Psoas muscle (tissue), 8 donors: ENCODE data around the gene PRPF8. TPM values are rescaled to one million over a fixed set of nuclear protein-coding genes. Genes with fewer than 3 reads are reported as not detected.
"Not testable (repeated sequence)": the region's sequence is repeated elsewhere in the genome, so short reads cannot be mapped to it uniquely, and the experiment has no call there.

Experiments
- ATAC-seq, 4 donors: fragments of 200-7000 bp; cut with Tn5 transposase; one replicate each; pipeline ENCODE4 v1.9.1; 2020; ENCODE audit warnings: moderate library complexity in 3 of 4, mild to moderate bottlenecking in 2 of 4
- DNase-seq, 2 donors: peaks; one replicate each; pipeline ENCODE4 v3.0.0-alpha.2; 2020
- H3K27ac ChIP-seq: fragments of 200-600 bp; one replicate; pipeline ENCODE4 v1.8.0; 2022
- H3K27me3 ChIP-seq, 3 donors: fragments of 200-600 bp in 1 of 3; one replicate each; pipeline versions ENCODE4 v1.6.1 to v1.8.0; 2013 to 2022; ENCODE audit warnings: low read length in 2 of 3, mild to moderate bottlenecking in 2 of 3, moderate library complexity in 1 of 3; ENCODE audit not compliant: insufficient read depth in 3 of 3
- H3K36me3 ChIP-seq, 2 donors: fragments of 200-600 bp in 1 of 2; one replicate each; pipeline versions ENCODE4 v1.6.1 to v1.8.0; 2013 to 2022; ENCODE audit warnings: low read depth in 1 of 2, mild to moderate bottlenecking in 1 of 2, moderate library complexity in 1 of 2; ENCODE audit not compliant: insufficient read depth in 1 of 2
- H3K4me1 ChIP-seq: fragments of 200-600 bp; one replicate; pipeline ENCODE4 v1.8.0; 2022
- H3K4me3 ChIP-seq: fragments of 200-600 bp; one replicate; pipeline ENCODE4 v1.8.0; 2022; ENCODE audit warnings: mild to moderate bottlenecking
- H3K9me3 ChIP-seq: fragments of 200-600 bp; one replicate; pipeline ENCODE4 v1.8.0; 2022
- CTCF ChIP-seq: fragments of 200-600 bp; IDR thresholded peaks from one replicate; pipeline ENCODE4 v1.8.0; 2022; ENCODE audit warnings: antibody characterized with exemption
- WGBS, 3 donors: extraction: QIAGEN DNeasy Blood & Tissue Kit; methylation state at CpG; one replicate each; pipeline versions ENCODE4 v1.1.6 to v1.1.7; 2013; 5-methylcytosine and 5-hydroxymethylcytosine counted together
- intact Hi-C, 2 donors: fragments of 100-400 bp; cut with DNase I; formaldehyde crosslinking; loops; one replicate each; pipeline versions ENCODE4 v1.11.0 to v1.14.2; 2022
- polyA plus RNA-seq, 3 donors: library from polyadenylated mRNA; stranded (reverse); fragments of 200-250 nt; gene quantifications; one replicate each; pipeline ENCODE4 v1.2.3, GENCODE V29; 2013
- total RNA-seq, 4 donors: library from RNA; stranded (reverse); fragmentation: NEBNext Ultra II Directional in 2 of 4; extraction: Animal tissue kit (Norgen Biotek cat#: 25700) in 2 of 4; gene quantifications; one replicate each; pipeline versions ENCODE4 v1.2.1 to v1.2.4, GENCODE V29; 2021 to 2023
- donor health status: healthy with polysubstance abuse.
- donor health status: DM: no; HTN: no; CAD: no; lungs with moderate emphysema.
- donor health status: Bipolar disorder and iron deficiency.
- donor health status: healthy.
- donor health status: DM: yes; HTN: yes; CAD: no.
- donor health status: DM: no; HTN: no; CAD: no.
- donor health status: DM: no; HTN: no; CAD: no.
- donor health status: DM: yes; HTN: yes; CAD: no.

Gene PRPF8
- total and polyA plus RNA-seq, 7 donors: 84.8 to 305 (median 218) TPM

- no peak for TF ChIP-seq CTCF
- no peak for DNase-seq
- H3K4me3 ChIP-seq: peak overlapping the region; percentile 78
- peak overlapping the region; percentile 88 for H3K27ac ChIP-seq
- H3K4me1 ChIP-seq: peaks cover 23% of the 10 kb centered on the region
- H3K9me3 ChIP-seq: no peaks in the 10 kb centered on the region
- intact Hi-C loops: no loop called here
- H3K27me3 ChIP-seq: no peaks in the 10 kb centered on the region
- no peak for ATAC-seq
- peaks cover 21 to 52% of the 10 kb centered on the region in 2 donors for H3K36me3 ChIP-seq
- WGBS, 3 donors: 57 to 78% (median 76%) methylated on average over 5 of the region's 5 CpGs
These were observed 1.2 kb downstream of the PRPF8 start for GRCh38 chr17:1683459-1683858.

- DNase-seq: peak in 1 of 2 donors; percentile 41
- intact Hi-C loops: loop anchor here in 1 of 2 donors (5.0 kb wide), 1 partner anchor 36 kb away; the partner anchor contains the start of gene TLCD2
- H3K4me1 ChIP-seq: no peaks in the 10 kb centered on the region
- H3K27ac ChIP-seq: no peak overlapping the region
- H3K27me3 ChIP-seq: no peaks in the 10 kb centered on the region
- TF ChIP-seq CTCF: no peak
- WGBS, 3 donors: 86 to 93% (median 89%) methylated on average over 13 of the region's 13 CpGs
- H3K9me3 ChIP-seq: no peaks in the 10 kb centered on the region
- H3K4me3 ChIP-seq: no peak overlapping the region
- H3K36me3 ChIP-seq: peaks cover 34 to 100% of the 10 kb centered on the region in 2 donors
- ATAC-seq: no peak
These were observed 8.3 kb downstream of the PRPF8 start for GRCh38 chr17:1676401-1676800.

GRCh38 chr17:1673041-1673785 is 11.5 kb downstream of the PRPF8 start:
- intact Hi-C loops: no loop called here
- 77 to 90% (median 83%) methylated on average over 26 of the region's 26 CpGs for WGBS, 3 donors
- no peaks in the 10 kb centered on the region for H3K27me3 ChIP-seq
- H3K27ac ChIP-seq: no peak overlapping the region
- H3K9me3 ChIP-seq: no peaks in the 10 kb centered on the region
- H3K4me3 ChIP-seq: no peak overlapping the region
- TF ChIP-seq CTCF: no peak
- DNase-seq (peak in 1 of 2 donors; percentile 32), ATAC-seq (no peak)
- H3K36me3 ChIP-seq: peaks cover 29 to 98% of the 10 kb centered on the region in 2 donors
- peaks cover 10% of the 10 kb centered on the region for H3K4me1 ChIP-seq

GRCh38 chr17:1663934-1664333 is 20.7 kb downstream of the PRPF8 start:
- peaks cover 22 to 99% of the 10 kb centered on the region in 2 donors for H3K36me3 ChIP-seq
- not testable (repeated sequence) for ATAC-seq, H3K4me3 ChIP-seq, DNase-seq, H3K4me1 ChIP-seq, H3K27me3 ChIP-seq, H3K9me3 ChIP-seq
- intact Hi-C loops: loop anchor here in 1 of 2 donors (10.0 kb wide), 2 partner anchors 361 to 651 kb away; partner anchors contain the start of gene RTN4RL1
- H3K27ac ChIP-seq: peak overlapping the region; percentile 27
- 83 to 89% (median 88%) methylated on average over 5 of the region's 5 CpGs for WGBS, 3 donors

GRCh38 chr17:1661045-1661444 is 23.6 kb downstream of the PRPF8 start:
- no peak overlapping the region for H3K27ac ChIP-seq
- intact Hi-C loops: loop anchor here in 1 of 2 donors (10.0 kb wide), 2 partner anchors 364 to 654 kb away; partner anchors contain the start of gene RTN4RL1
- 93 to 97% (median 93%) methylated on average over 12 of the region's 12 CpGs for WGBS, 3 donors
- H3K27me3 ChIP-seq: no peaks in the 10 kb centered on the region
- DNase-seq: no peak
- no peak overlapping the region for H3K4me3 ChIP-seq
- no peaks in the 10 kb centered on the region for H3K9me3 ChIP-seq
- H3K36me3 ChIP-seq: peaks cover 24 to 100% of the 10 kb centered on the region in 2 donors
- no peaks in the 10 kb centered on the region for H3K4me1 ChIP-seq
- ATAC-seq: no peak
- TF ChIP-seq CTCF: no peak
